SK-N-SH treated with all-trans-retinoic acid at 6 μM for 48 hours (cell line): ENCODE measurements around the gene FARP1.

Experiments used
- ATAC-seq: fragments of 200-7000 bp; cut with Tn5 transposase; 3 replicates; pipeline ENCODE4 v1.9.1; 2020; ENCODE audit warnings: mild to moderate bottlenecking, moderate library complexity
- BACH2 ChIP-seq: fragments of 250-450 bp; sonication (Bioruptor Pico); IDR thresholded peaks from 2 replicates; pipeline ENCODE4 v1.9.0; 2021; ENCODE audit warnings: mild to moderate bottlenecking, borderline replicate concordance
- CREB5 ChIP-seq: fragments of 250-450 bp; sonication (Bioruptor Pico); IDR thresholded peaks from 2 replicates; pipeline ENCODE4 v1.5.1; 2020; ENCODE audit warnings: low read depth, mild to moderate bottlenecking, moderate library complexity
- CSRNP3 ChIP-seq: fragments of 250-450 bp; sonication (Bioruptor Pico); IDR thresholded peaks from 2 replicates; pipeline ENCODE4 v1.5.1; 2021; ENCODE audit warnings: mild to moderate bottlenecking, moderate library complexity
- GLIS3 ChIP-seq: fragments of 250-450 bp; sonication (Bioruptor Pico); IDR thresholded peaks from 2 replicates; pipeline ENCODE4 v1.5.0; 2020; ENCODE audit warnings: mild to moderate bottlenecking, moderate library complexity
- ISL1 ChIP-seq: fragments of 250-450 bp; sonication (Bioruptor Pico); IDR thresholded peaks from 2 replicates; pipeline ENCODE4 v2.1.2; 2022; ENCODE audit warnings: mild to moderate bottlenecking, moderate library complexity
- OSR1 ChIP-seq: fragments of 250-450 bp; sonication (Bioruptor Pico); IDR thresholded peaks from 2 replicates; pipeline ENCODE4 v1.8.0; 2022; ENCODE audit warnings: moderate library complexity, mild to moderate bottlenecking, inconsistent platforms
- PATZ1 ChIP-seq: fragments of 250-450 bp; sonication (Bioruptor Pico); IDR thresholded peaks from 2 replicates; pipeline ENCODE4 v1.8.0; 2020; ENCODE audit warnings: mild to moderate bottlenecking, moderate library complexity, borderline replicate concordance
- POU6F1 ChIP-seq: fragments of 250-450 bp; sonication (Bioruptor Pico); IDR thresholded peaks from 2 replicates; pipeline ENCODE4 v1.8.0; 2021; ENCODE audit warnings: low read depth, mild to moderate bottlenecking, moderate library complexity, borderline replicate concordance
- PPARA ChIP-seq: fragments of 250-450 bp; sonication (Bioruptor Pico); IDR thresholded peaks from 2 replicates; pipeline ENCODE4 v1.5.0; 2020; ENCODE audit warnings: mild to moderate bottlenecking, borderline replicate concordance
- SNAI2 ChIP-seq: fragments of 250-450 bp; sonication (Bioruptor Pico); IDR thresholded peaks from 2 replicates; pipeline ENCODE4 v1.5.0; 2020; ENCODE audit warnings: mild to moderate bottlenecking, moderate library complexity
- TCF4 ChIP-seq: fragments of 250-450 bp; sonication (Bioruptor Pico); IDR thresholded peaks from 2 replicates; pipeline ENCODE4 v1.8.0; 2021; ENCODE audit warnings: mild to moderate bottlenecking, moderate library complexity, borderline replicate concordance
- TOX ChIP-seq: fragments of 250-450 bp; sonication (Bioruptor Pico); IDR thresholded peaks from 2 replicates; pipeline ENCODE4 v1.8.0; 2021; ENCODE audit warnings: mild to moderate bottlenecking, moderate library complexity, borderline replicate concordance
- TSHZ2 ChIP-seq: fragments of 250-450 bp; sonication (Bioruptor Pico); IDR thresholded peaks from 2 replicates; pipeline ENCODE4 v1.5.0; 2020; ENCODE audit warnings: mild to moderate bottlenecking, moderate library complexity
- ZC3H10 ChIP-seq: fragments of 250-450 bp; sonication (Bioruptor Pico); IDR thresholded peaks from 2 replicates; pipeline ENCODE4 v1.5.1; 2021; ENCODE audit warnings: mild to moderate bottlenecking, moderate library complexity
- ZFP3 ChIP-seq: fragments of 250-450 bp; sonication (Bioruptor Pico); IDR thresholded peaks from 2 replicates; pipeline ENCODE4 v1.5.0; 2020; ENCODE audit warnings: mild to moderate bottlenecking, moderate library complexity
- ZNF565 ChIP-seq: fragments of 450-650 bp; formaldehyde crosslinking; conservative IDR thresholded peaks from 2 replicates; pipeline ENCODE4 v1.5.0; 2020; ENCODE audit warnings: low read depth, mild to moderate bottlenecking, moderate library complexity
- ZNF70 ChIP-seq: fragments of 450-650 bp; formaldehyde crosslinking; IDR thresholded peaks from 2 replicates; pipeline ENCODE4 v1.5.0; 2020; ENCODE audit warnings: mild to moderate bottlenecking, moderate library complexity
- ZNF8 ChIP-seq: fragments of 450-650 bp; formaldehyde crosslinking; IDR thresholded peaks from 2 replicates; pipeline ENCODE4 v1.5.0; 2020; ENCODE audit warnings: mild to moderate bottlenecking, moderate library complexity

The FARP1 gene

GRCh38 chr13:98254513-98254912 is 111.6 kb downstream of the FARP1 start:
- ATAC-seq, result peak; percentile 88
- TF ChIP-seq TCF4 (peak; percentile 81), CSRNP3 (CRISPR knock-in tag) (no peak)

- TF ChIP-seq GLIS3 (no peak), SNAI2 (CRISPR knock-in tag) (no peak), ZC3H10 (CRISPR knock-in tag) (no peak), ZNF565 (CRISPR knock-in tag) (no peak), ZFP3 (CRISPR knock-in tag) (no peak), PPARA (CRISPR knock-in tag) (no peak), TSHZ2 (CRISPR knock-in tag) (no peak), ISL1 (CRISPR knock-in tag) (no peak), PATZ1 (CRISPR knock-in tag) (no peak), ZNF8 (no peak), CREB5 (no peak), ZNF70 (CRISPR knock-in tag) (no peak), BACH2 (no peak), POU6F1 (CRISPR knock-in tag) (no peak), CSRNP3 (CRISPR knock-in tag) (no peak), OSR1 (CRISPR knock-in tag) (no peak), TOX (CRISPR knock-in tag) (no peak)
These were observed 115.3 kb downstream of the FARP1 start for GRCh38 chr13:98258226-98258625.

GRCh38 chr13:98260357-98261164 is 117.7 kb downstream of the FARP1 start:
- no peak for TF ChIP-seq ZNF565 (CRISPR knock-in tag)
- TF ChIP-seq ISL1 (CRISPR knock-in tag), result no peak
- TF ChIP-seq GLIS3, result no peak
- peak; percentile 41 for ATAC-seq

More at GRCh38 chr13:98258226-98258625, 115.3 kb downstream of the FARP1 start:
- no peak for ATAC-seq
